Measurements from ENCODE around the gene S100A12.
"Not testable (repeated sequence)": the region's sequence is repeated elsewhere in the genome, so short reads cannot be mapped to it uniquely, and the experiment has no call there.

S100A12 gene

DNA sequence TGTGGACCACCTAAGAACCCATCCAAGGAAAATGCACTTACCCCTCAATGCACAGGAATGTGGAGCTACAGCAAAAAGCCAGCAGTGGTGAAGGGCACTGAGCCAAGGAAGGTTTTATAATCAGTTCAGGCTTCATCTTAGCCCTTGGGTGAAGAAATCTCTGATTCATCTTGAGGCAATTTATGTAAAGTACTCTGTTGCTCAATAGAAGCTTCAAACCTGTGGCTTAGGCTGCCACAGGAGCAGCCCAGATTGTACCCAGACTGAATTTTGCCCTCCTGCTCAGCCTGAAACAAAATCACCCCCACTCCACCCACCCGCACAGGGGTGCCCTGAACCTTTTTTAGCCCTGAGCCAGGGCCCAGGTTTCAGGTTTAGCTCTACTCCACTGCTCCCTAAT lies at the start of gene S100A12:
Gene S100A12, minus strand, starts transcription at position 111 of the 400 bp plus-strand sequence. CDS start 1,029 bp downstream, outside the sequence.
- no peak for DNase-seq (ENCODE audit: low read depth in 2 of 2)

DNA sequence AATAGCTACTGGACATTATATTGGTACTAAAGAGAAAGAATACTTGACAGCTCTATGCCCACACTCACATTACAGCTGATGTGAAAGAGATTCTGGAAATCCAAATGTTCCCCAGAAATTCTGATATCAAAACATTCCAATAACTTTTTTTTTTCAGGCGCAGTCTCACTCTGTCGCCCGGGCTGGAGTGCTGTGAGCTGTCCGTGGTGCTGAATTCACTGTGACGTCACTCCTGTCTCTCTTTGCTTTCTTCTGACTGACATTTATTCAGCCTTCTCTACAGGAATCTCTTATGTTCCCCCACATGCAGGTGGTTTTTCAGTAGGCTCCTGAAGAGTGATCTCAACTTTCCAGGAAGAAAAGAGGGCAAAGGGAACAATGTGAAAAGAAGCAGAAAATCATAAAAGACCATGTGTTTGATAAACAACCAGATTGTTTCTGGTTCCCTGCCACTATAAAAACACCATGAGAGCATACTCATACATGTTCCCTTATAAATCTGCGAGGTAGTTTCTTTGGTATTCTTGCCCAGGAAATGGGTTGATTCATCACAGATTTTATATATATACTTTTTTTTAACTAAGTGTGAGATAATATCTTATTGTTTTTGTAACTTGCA lies 47.1 kb upstream of the S100A12 start:
- peak; percentile 4 to 46 for DNase-seq (ENCODE audit: low read depth in 2 of 2)

- DNase-seq (ENCODE audit: low read depth in 2 of 2) = no peak
Measured at GRCh38 chr1:153420306-153420705, 44.9 kb upstream of the S100A12 start.

- DNase-seq (ENCODE audit: low read depth in 2 of 2) = not testable (repeated sequence)
Measured at GRCh38 chr1:153419436-153419793, 44.0 kb upstream of the S100A12 start.

- DNase-seq (ENCODE audit: low read depth in 2 of 2) = not testable (repeated sequence)
Measured at GRCh38 chr1:153418758-153419435, 43.5 kb upstream of the S100A12 start.

DNA sequence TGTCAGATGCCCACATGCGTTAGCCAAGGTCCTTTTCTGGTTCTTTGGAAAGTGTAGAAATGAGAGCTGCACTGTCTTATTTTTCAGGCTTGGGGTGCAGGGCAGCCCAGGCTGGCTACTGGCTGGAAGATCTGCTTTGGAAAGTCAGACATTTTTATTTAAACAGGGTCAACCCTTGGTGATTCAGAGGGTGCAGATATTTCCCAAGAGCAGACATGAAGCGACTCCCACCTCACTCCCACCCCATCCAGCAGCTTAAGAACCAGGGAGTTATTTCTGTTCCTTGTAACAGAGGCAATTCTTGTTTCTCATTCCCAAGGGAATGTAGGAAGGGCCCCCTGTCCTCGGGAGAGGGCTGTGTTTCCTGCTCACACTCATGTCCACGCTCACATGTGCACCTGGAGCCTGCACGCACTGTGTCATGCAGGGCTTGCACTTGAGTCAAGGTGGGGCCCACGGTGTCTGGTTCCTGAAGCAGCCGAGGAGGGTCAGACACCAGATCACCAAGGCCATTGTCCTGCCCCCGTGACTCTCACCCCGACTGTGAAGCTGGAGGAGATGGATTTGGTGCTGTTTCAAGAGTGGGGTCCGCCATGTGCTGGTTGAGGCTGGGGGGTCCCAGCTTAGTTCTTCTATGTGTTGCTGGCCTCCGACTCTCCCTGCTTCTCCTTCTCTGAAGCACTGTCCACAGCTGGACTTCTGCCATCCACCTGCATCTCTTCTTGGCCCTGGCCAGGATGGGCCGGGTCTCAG lies 41.9 kb upstream of the S100A12 start:
- DNase-seq (ENCODE audit: low read depth in 2 of 2) = no peak

DNA sequence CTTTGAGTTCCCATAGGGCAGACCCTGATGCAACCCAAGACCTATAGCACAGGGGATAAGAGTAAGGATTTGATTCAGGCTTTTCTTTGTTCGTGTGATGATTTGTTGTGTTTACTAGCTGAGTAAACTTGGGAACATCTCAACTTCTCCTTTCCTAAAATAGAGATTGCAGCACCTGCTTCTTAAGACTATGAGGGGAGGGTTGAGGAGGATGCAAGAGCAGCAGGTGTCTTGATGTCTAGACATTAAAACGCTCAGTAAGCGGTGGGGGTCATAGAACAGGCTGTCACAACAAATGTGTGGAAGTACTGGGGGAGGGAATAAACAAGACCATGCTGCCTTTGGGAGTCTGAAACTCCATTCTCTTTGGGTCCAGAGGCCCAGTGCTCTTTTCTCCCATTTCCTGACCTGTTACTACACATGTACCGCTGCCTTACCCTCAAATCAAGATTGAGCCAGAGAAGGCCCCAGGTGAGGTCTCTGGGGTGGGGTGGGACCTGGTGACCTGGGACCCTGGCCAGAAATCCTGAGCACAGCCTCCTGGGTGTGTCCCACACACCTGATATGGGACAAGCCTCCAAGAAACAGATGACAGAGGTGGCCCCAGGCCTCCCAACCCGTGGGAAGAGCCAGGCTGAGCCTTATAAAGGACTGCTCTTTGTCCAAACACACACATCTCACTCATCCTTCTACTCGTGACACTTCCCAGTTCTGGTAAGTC lies 40.6 kb upstream of the S100A12 start, which contains the start of gene S100A7A:
Gene S100A7A, plus strand, starts transcription at position 671 of the 721 bp plus-strand sequence. CDS start 1,563 bp downstream, outside the sequence.
- no peak for DNase-seq (ENCODE audit: low read depth in 2 of 2)

DNA sequence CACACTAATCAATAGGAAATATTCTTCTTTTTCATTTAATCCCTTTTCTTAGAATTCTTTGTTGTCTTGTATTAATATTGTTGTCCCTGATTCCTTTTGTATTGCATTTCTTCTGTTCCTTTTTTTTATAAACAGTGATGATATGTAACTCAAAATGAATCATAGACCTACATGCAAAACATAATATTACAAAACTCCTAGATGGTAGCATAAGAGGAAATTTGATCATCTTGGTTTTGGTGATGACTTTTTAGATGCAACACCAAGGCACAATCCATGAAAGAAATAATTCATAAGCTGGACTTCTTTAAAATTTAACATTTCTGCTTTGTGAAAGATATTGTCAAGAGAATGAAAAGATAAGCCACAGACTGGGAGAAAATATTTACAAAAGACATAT lies 38.5 kb upstream of the S100A12 start:
- DNase-seq (ENCODE audit: low read depth in 2 of 2) = not testable (repeated sequence)

- DNase-seq (ENCODE audit: low read depth in 2 of 2) = not testable (repeated sequence)
Measured at GRCh38 chr1:153407274-153407673, 31.9 kb upstream of the S100A12 start.

DNA sequence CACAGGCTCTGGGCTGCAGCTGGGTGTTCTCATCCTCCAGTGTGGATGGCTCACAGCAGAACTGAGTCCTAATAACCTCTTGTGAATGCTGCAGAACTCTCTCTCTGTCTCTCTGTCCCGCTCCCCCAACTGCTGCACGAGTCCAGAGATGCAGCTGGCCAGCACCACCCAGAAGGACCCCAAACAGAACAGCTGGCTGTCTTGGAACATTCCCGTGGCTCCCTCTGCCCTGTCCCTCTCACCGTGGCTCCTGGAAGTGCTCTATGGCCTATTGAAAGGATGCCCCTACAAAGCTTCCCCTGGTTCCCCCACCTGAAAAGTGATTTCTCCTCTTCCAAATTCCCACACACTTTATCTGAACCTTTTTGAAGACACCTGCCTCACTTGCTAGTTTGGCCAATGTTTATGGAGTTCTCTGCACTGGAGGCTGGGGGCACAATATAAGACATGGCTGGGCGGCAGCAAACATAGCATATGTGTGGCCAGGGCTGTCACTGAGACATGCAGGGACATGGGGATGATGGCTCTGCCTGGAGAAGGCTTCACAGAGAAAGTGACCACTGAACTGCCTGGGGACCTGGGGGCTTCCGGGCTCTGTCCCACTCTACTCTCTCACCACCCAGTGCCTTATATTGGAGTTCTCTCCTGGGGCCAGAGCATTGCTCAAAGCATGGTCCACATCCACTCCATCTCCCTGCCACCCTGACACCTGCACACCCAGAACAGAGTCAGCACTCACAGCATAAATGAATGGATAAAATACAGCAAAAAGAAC lies 30.6 kb upstream of the S100A12 start:
- not testable (repeated sequence) for DNase-seq (ENCODE audit: low read depth in 2 of 2)

DNA sequence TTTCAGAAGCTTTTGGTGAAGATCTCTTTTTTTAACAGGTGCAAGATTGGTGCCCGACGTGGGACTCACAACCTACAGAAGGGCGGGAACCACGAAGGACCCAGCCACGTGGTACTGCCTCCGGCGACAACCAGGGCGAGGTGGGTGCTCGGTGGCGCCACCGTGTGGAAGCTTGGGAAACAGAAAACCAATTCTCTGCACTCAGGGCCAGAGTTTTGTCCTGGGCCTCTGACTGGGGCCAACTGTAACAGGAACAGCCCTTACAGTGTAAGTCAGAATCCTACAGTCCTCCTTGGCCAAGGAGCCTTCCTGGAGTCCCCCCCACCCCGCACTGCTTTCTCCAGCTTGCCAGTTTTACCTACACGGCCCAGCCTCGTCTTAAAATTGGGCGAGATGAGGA lies 29.3 kb upstream of the S100A12 start:
- DNase-seq (ENCODE audit: low read depth in 2 of 2) = peak; percentile 47 to 53

GRCh38 chr1:153404086-153404635 lies 28.7 kb upstream of the S100A12 start:
- DNase-seq (ENCODE audit: low read depth in 2 of 2) = no peak

- DNase-seq (ENCODE audit: low read depth in 2 of 2) = no peak
Measured at GRCh38 chr1:153403421-153404085, 28.1 kb upstream of the S100A12 start.

GRCh38 chr1:153402226-153402625 lies 26.8 kb upstream of the S100A12 start:
- DNase-seq (ENCODE audit: low read depth in 2 of 2) = no peak

DNA sequence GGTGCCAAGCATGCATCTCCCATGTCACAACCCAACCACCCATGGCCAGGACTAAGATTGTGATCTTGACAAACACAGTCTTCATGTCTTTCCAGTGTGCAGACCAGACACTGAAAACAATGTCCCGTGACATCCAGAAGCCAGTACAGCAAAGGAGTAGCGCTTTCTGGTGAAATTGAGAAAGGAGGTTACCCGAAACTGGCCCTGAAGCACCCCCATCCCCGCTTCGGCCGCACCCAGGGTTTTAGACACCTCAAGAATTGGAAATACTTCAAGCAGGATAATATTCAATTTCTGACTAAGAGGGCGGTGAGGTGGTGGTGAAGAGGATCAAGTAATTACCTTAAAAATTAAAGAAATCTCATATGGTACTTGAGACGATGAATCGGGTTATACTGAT lies 26.0 kb upstream of the S100A12 start:
- no peak for DNase-seq (ENCODE audit: low read depth in 2 of 2)

DNA sequence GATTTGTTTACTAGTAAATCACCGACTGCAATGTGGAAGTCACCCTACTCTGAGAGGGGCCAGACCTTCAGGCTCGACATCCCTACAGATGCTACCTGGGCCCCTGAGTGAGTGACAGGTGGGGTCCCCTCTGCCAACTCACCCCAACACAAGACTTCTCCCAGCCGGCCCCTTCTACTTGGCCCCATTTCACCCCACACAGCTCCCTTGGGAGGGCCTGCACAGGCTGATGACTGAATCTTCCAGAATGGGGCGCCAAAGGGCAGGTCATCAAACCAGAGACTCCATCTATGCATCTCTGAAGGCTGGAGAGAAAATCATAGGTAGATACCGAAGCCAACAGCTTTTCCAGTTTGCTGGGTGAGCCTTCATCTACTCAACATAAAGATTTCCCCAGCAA lies 24.8 kb upstream of the S100A12 start:
- DNase-seq (ENCODE audit: low read depth in 2 of 2) = no peak

DNA sequence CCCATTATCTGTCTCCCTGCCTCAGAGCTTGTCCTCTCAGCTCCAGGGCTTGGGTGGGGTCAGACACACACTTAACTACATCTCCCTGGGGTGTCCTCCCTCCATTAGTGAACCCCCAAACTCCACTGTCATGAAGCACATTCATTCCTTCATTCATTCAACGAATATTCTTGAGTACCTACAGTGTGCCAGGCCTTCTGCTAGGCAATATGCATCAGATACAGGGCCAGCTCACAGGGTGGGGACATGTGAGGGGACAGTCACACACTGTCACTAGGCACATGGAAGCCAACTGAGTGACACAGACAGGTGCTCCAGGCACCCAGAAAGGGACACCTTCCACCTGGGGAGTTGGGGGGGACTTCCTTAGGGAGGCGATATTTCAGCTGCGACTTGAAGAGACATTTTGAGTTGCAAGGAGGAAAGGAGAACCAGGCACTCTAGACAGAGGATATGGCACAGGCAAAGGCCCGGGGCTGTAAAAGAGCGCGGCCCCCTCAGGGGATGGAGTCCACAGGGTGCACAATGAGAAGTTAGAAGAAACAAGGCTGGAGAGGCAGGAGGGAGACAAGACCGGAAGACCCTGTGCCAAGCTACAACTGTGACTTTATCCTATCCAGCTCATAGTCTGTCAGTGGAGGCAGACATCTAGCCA lies 24.1 kb upstream of the S100A12 start:
- DNase-seq (ENCODE audit: low read depth in 2 of 2) = no peak

GRCh38 chr1:153397924-153398651 lies 22.7 kb upstream of the S100A12 start:
- DNase-seq (ENCODE audit: low read depth in 2 of 2) = no peak

All from stimulated activated CD4-positive, alpha-beta T cell treated with anti-CD3 and anti-CD28 coated beads, Interleukin-15, amount 100 ng/mL, for 48 hours (primary cell).